Measurements from ENCODE around the gene BCOR. TPM values are rescaled to one million over a fixed set of nuclear protein-coding genes. Genes with fewer than 3 reads are reported as not detected.

BCOR gene
- total RNA-seq, 1 donor from 2014 or later = 37.3 TPM

- Mint-ChIP-seq H3K27me3 (no peaks in the 10 kb centered on the region), H3K36me3 (peaks cover 33% of the 10 kb centered on the region), H3K27ac (no peak overlapping the region), H3K9me3 (no peaks in the 10 kb centered on the region), H3K4me1 (ENCODE audit: unreplicated experiment) (peaks cover 9% of the 10 kb centered on the region), H3K4me3 (no peak overlapping the region)
- TF ChIP-seq CTCF (conservative IDR thresholded peaks at IDR 0.05) = no peak
- no peak for DNase-seq (ENCODE audit: extremely low spot score, unreplicated experiment)
These were observed 33.6 kb downstream of the BCOR start for GRCh38 chrX:40064055-40064597.

- H3K27ac Mint-ChIP-seq = peak overlapping the region; percentile 54
- no peak for DNase-seq (ENCODE audit: extremely low spot score, unreplicated experiment)
- peak overlapping the region; percentile 61 for H3K4me3 Mint-ChIP-seq
These were observed 34.2 kb downstream of the BCOR start for GRCh38 chrX:40063555-40063954.

GRCh38 chrX:40062525-40063155 lies 35.1 kb downstream of the BCOR start:
- H3K4me1 Mint-ChIP-seq (ENCODE audit: unreplicated experiment) = peaks cover 9% of the 10 kb centered on the region
- no peak for TF ChIP-seq CTCF (conservative IDR thresholded peaks at IDR 0.05)
- no peaks in the 10 kb centered on the region for H3K9me3 Mint-ChIP-seq
- no peaks in the 10 kb centered on the region for H3K27me3 Mint-ChIP-seq
- peak overlapping the region; percentile 21 for H3K27ac Mint-ChIP-seq
- peak overlapping the region; percentile 39 for H3K4me3 Mint-ChIP-seq
- no peak for DNase-seq (ENCODE audit: extremely low spot score, unreplicated experiment)
- H3K36me3 Mint-ChIP-seq = peaks cover 34% of the 10 kb centered on the region

More at GRCh38 chrX:40063555-40063954, 34.2 kb downstream of the BCOR start:
- TF ChIP-seq CTCF (conservative IDR thresholded peaks at IDR 0.05) = no peak
- no peaks in the 10 kb centered on the region for H3K27me3 Mint-ChIP-seq
- H3K4me1 Mint-ChIP-seq (ENCODE audit: unreplicated experiment) = peaks cover 9% of the 10 kb centered on the region
- no peaks in the 10 kb centered on the region for H3K9me3 Mint-ChIP-seq
- H3K36me3 Mint-ChIP-seq = peaks cover 36% of the 10 kb centered on the region

GRCh38 chrX:40061871-40062524 lies 35.8 kb downstream of the BCOR start:
- Mint-ChIP-seq H3K27ac (peak overlapping the region; percentile 21), H3K4me1 (ENCODE audit: unreplicated experiment) (peaks cover 9% of the 10 kb centered on the region), H3K36me3 (peaks cover 32% of the 10 kb centered on the region), H3K4me3 (no peak overlapping the region), H3K9me3 (no peaks in the 10 kb centered on the region), H3K27me3 (no peaks in the 10 kb centered on the region)
- TF ChIP-seq CTCF (conservative IDR thresholded peaks at IDR 0.05) = no peak
- no peak for DNase-seq (ENCODE audit: extremely low spot score, unreplicated experiment)

- Mint-ChIP-seq H3K27ac (no peak overlapping the region), H3K4me1 (ENCODE audit: unreplicated experiment) (peaks cover 9% of the 10 kb centered on the region), H3K36me3 (peaks cover 31% of the 10 kb centered on the region), H3K9me3 (no peaks in the 10 kb centered on the region), H3K27me3 (no peaks in the 10 kb centered on the region), H3K4me3 (no peak overlapping the region)
- TF ChIP-seq CTCF (conservative IDR thresholded peaks at IDR 0.05) = no peak
- no peak for DNase-seq (ENCODE audit: extremely low spot score, unreplicated experiment)
These were observed 36.8 kb downstream of the BCOR start for GRCh38 chrX:40061005-40061404.

All from type B pancreatic cell (in vitro differentiated cells).